ACC112 (cell line): Measurements from ENCODE around the gene S100A14.

Source experiments
- H2AFZ ChIP-seq: fragments of 200-600 bp; sonication (generic); one replicate; pipeline ENCODE4 v1.6.0; 2017; ENCODE audit warnings: antibody characterized with exemption, low read length; ENCODE audit not compliant: unreplicated experiment
- H3K27ac ChIP-seq: fragments of 200-600 bp; sonication (generic); 2 replicates; pipeline ENCODE4 v1.5.1; 2014; ENCODE audit warnings: low read depth, mild to moderate bottlenecking, antibody characterized with exemption, low read length, moderate library complexity
- H3K27me3 ChIP-seq: fragments of 200-600 bp; sonication (generic); 2 replicates; pipeline ENCODE4 v1.6.1; 2014; ENCODE audit warnings: mild to moderate bottlenecking, antibody characterized with exemption, low read length, moderate library complexity, mixed read lengths; ENCODE audit not compliant: insufficient read depth
- H3K36me3 ChIP-seq: fragments of 200-600 bp; sonication (generic); 2 replicates; pipeline ENCODE4 v1.6.1; 2016; ENCODE audit warnings: mild to moderate bottlenecking, antibody characterized with exemption, low read length, moderate library complexity, mixed read lengths; ENCODE audit not compliant: insufficient read depth
- H3K4me1 ChIP-seq: fragments of 200-600 bp; sonication (generic); one replicate; pipeline ENCODE4 v1.6.1; 2016; ENCODE audit warnings: low read length, mixed read lengths; ENCODE audit not compliant: insufficient read depth, unreplicated experiment, control insufficient read depth
- H3K4me3 ChIP-seq: fragments of 200-600 bp; sonication (generic); 2 replicates; pipeline ENCODE4 v1.5.1; 2014; ENCODE audit warnings: mild to moderate bottlenecking, low read depth, low read length
- H3K79me2 ChIP-seq: fragments of 200-600 bp; sonication (generic); one replicate; pipeline ENCODE4 v1.6.0; 2016; ENCODE audit warnings: low read length; ENCODE audit not compliant: control insufficient read depth, unreplicated experiment, insufficient read depth

The S100A14 gene

DNA sequence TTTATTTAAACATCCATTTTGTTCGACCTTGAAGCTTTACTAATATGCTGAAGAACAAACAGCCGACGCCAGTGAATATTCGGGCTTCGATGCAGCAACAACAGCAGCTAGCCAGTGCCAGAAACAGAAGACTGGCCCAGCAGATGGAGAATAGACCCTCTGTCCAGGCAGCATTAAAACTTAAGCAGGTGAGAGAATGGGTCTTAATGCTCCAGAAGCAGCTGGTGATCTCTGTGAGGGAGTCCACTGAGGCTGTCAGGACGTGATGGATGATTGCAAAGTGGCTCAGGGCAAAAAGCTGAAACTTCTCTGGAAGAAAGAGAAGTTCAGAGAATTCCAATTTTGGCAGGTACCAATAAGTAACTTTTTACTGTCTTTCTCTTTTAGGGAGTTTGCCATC is 22.1 kb upstream of the S100A14 start:
- H3K4me3 ChIP-seq = no peak overlapping the region

DNA sequence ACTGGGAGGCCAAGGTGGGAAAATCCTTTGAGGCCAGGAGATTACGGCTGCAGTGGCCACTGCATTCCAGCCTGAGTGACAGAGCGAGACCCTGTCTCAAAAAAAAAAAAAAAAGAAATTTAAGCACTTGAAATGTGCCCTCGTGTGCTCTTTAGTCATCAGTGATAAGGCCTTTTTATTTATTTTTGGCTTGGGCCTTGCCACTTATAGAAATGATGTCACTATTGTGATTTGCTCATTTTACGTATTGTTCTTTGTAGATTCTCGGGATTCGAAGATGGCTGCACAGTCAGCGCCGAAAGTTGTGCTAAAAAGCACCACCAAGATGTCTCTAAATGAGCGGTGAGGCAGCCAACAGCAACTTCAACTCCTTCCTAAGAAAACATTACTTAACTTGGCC is 20.2 kb upstream of the S100A14 start:
- Histone ChIP-seq H3K4me1 (peaks cover 17% of the 10 kb centered on the region), H3K36me3 (peaks cover 47% of the 10 kb centered on the region), H3K4me3 (peak overlapping the region; percentile 94; the same call in 1 of the 2 replicates), H3K79me2 (peaks cover 46% of the 10 kb centered on the region), H3K27me3 (no peaks in the 10 kb centered on the region), H3K27ac (no peak overlapping the region; the same call in 1 of the 2 replicates), H2AFZ (no peak overlapping the region)

More for the DNA sequence above, 22.1 kb upstream of the S100A14 start:
- Histone ChIP-seq H2AFZ (no peak overlapping the region), H3K79me2 (peaks cover 53% of the 10 kb centered on the region), H3K36me3 (peaks cover 53% of the 10 kb centered on the region), H3K27me3 (no peaks in the 10 kb centered on the region), H3K27ac (no peak overlapping the region), H3K4me1 (peaks cover 14% of the 10 kb centered on the region)

DNA sequence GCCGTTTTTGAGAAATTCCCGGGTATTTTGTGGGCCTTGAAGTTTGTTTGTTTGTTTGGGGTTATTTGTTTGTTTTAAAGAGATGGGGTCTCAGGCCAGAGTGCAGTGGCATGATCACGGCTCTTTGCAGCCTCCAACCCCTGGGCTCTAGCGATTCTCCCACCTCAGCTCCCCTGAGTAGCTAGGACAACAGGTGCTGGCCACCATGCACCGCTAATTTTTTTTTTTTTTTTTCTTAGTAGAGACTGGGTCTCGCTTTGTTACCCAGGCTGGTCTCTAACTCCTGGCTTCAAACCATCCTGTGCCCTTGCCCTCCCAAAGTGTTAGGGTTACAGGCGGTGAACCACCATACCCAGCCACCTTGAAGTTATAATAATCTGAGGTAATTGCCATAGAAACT is 19.7 kb upstream of the S100A14 start:
- Histone ChIP-seq H3K27ac (no peak overlapping the region), H3K79me2 (peaks cover 46% of the 10 kb centered on the region), H2AFZ (no peak overlapping the region), H3K4me1 (peaks cover 17% of the 10 kb centered on the region), H3K36me3 (peaks cover 42% of the 10 kb centered on the region), H3K27me3 (no peaks in the 10 kb centered on the region), H3K4me3 (peak overlapping the region; percentile 94)

DNA sequence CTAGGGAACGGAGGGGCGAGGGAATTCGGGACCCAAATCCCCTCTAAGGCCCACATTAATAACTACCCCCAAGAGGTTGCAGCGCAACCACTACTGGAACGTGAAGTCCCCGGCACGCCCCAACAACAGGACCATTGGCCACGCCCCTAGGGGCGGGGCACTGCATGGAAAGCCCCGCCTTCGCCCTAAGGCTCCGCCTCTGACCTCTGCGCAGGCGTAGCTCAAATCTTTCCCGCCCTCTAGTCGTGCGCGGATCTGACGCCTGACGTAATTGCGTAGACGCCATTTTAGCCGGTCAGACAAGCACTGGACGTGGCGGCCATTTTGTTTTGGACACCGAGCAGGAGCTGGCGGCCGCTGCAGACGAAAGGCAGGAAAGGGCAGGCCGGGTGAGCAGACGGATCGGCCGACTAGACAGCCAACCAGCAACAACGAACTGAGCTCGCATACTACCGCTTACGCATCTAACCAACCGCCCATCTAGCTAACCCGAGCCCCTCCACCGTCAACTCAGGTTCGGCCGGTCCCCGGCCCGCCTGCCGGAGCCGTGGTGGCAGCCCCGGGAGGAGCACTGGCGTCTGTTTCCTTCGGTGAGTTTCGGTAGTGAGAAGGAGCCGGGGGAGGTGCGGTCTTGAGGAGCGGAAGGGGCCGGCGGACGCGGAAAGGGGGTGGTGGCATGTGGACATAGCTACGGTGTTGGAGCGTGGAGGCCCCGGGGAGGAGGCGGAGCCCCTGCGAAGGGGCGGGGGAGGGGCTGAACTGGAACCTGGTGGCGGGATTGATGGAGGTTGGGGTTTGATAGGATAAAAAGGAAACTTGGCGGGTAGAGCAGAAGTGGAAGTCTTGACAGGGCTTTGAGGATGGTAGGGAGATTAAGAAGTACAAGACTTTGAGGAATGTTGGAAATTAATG is 17.9 kb upstream of the S100A14 start, which contains the start of gene CHTOP:
CHTOP (plus strand) TSS at position 313 of the 912 bp plus-strand sequence. CDS start 2,523 bp downstream, outside the sequence.
- Histone ChIP-seq H3K4me1 (peaks cover 17% of the 10 kb centered on the region), H3K36me3 (peaks cover 32% of the 10 kb centered on the region), H3K27me3 (no peaks in the 10 kb centered on the region), H3K27ac (peak within 1 kb of the TSS; percentile 100), H2AFZ (peak within 1 kb of the TSS; percentile 93), H3K79me2 (peaks cover 40% of the 10 kb centered on the region), H3K4me3 (peak within 1 kb of the TSS; percentile 94)

DNA sequence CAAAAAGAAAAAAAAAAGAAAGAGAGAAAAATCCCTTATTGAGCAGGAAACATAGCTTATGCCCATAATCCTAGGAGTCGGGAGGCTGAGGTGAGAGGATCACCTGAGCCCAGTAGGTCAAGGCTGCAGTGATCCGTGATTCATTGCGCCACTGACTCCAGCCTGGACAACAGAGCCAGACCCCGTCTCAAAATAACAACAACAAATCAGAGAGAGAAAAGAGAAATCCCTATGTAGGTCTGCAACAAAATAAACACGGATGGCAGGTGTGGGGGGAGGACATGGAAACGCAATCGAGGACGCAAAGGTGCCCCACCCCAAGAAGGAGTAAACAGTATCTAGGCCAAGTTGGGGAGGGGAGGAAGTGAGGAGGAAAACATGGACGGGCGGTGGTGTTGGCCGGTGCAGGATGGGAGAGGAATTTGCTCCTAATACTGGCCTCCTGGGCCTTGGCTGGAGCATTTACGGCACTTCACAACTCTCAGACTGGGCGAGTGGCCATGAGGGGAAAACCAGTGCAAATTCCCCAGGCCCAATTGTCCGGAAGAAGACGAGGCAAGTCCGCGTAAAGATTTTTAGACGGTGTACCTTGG is 17.1 kb upstream of the S100A14 start:
- Histone ChIP-seq H2AFZ (peak overlapping the region; percentile 34), H3K36me3 (peaks cover 28% of the 10 kb centered on the region), H3K79me2 (peaks cover 38% of the 10 kb centered on the region), H3K27ac (peak overlapping the region; percentile 100), H3K4me3 (peak overlapping the region; percentile 94), H3K27me3 (no peaks in the 10 kb centered on the region), H3K4me1 (peaks cover 17% of the 10 kb centered on the region)

DNA sequence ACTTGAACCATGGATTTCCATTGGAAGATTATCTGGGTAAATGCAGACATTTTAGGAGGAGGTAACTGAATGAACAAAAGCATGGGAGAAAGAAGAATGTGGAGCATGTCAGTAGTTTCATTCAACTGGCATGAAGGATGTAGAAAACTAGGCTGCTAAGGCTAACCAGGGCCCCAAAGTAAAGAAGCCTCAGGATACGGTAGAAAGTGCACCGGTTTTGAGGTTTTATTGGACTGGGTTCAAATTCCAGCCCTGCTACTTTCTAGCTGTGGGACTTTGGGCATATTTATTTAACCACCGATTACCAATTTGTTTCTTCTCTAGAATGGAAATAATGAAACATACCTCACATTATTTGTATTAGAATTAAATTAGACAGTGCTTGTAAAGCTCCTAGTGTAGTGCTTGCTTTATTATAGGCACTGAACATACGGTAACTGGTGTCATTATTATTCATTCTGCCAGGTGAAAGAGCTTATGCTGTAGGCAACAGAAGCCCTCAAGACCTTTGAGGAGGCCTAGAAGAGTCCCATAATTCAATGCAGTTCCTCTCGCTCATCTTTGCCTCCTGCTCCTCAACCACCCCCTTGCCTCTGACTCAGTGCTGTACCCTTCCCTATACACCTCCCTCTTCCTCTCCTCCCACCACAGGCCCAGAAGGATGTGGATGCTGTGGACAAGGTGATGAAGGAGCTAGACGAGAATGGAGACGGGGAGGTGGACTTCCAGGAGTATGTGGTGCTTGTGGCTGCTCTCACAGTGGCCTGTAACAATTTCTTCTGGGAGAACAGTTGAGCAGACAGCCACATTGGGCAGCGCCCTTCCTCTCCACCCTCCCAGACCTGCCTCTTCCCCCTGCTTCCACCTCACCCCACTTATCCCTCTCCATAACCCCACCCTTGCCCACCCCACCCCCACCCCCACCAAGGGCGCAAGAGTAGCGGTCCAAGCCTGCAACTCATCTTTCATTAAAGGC is 15.2 kb upstream of the S100A14 start:
- no peak overlapping the region for H2AFZ ChIP-seq
- H3K27ac ChIP-seq = no peak overlapping the region
- H3K4me3 ChIP-seq = no peak overlapping the region
- peaks cover 26% of the 10 kb centered on the region for H3K79me2 ChIP-seq
- H3K4me1 ChIP-seq = peaks cover 20% of the 10 kb centered on the region
- H3K36me3 ChIP-seq = peaks cover 10% of the 10 kb centered on the region
- no peaks in the 10 kb centered on the region for H3K27me3 ChIP-seq

DNA sequence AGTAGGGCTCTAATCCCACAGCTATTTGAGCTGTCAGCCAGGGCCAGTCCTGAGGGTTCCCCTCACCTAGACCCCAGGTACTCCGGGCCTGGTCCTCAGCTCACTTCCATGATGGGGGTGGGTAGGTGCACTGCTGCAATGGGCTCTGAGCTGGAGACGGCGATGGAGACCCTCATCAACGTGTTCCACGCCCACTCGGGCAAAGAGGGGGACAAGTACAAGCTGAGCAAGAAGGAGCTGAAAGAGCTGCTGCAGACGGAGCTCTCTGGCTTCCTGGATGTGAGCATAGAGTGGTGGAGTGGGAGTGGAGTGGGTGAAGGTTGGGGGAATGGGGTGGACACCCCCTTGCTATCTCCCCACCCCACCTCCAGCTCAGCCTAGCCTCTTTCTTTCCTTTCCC is 14.3 kb upstream of the S100A14 start:
- Histone ChIP-seq H2AFZ (no peak overlapping the region), H3K4me1 (peaks cover 20% of the 10 kb centered on the region), H3K27ac (no peak overlapping the region), H3K4me3 (no peak overlapping the region), H3K79me2 (peaks cover 25% of the 10 kb centered on the region), H3K36me3 (0 out of 2 replicates have a peak, but pooled peaks cover 3% of the 10 kb centered on the region), H3K27me3 (no peaks in the 10 kb centered on the region)

DNA sequence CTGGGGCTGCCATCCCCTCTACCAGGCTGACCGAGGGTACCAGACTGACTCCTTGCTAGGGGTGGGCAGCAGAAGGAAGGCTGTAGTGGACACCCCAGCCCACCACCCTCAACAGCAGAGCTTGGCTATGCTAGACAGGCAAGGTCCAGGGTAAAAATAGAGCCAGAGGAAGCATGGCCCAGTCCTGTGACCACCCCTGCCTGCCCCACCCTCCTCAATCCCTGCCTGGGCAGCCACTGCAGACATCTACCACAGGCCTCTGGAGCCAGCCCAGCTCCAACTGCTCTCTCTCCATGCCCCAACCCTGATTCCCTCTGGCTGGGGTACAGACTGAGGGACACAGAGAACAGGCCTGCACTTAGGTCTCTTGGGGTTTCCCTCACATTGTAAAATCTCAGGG is 13.8 kb upstream of the S100A14 start:
- Histone ChIP-seq H3K4me1 (peaks cover 22% of the 10 kb centered on the region), H3K36me3 (0 out of 2 replicates have a peak, but pooled peaks cover 3% of the 10 kb centered on the region), H3K27me3 (no peaks in the 10 kb centered on the region), H2AFZ (no peak overlapping the region), H3K4me3 (no peak overlapping the region), H3K27ac (no peak overlapping the region), H3K79me2 (peaks cover 25% of the 10 kb centered on the region)

DNA sequence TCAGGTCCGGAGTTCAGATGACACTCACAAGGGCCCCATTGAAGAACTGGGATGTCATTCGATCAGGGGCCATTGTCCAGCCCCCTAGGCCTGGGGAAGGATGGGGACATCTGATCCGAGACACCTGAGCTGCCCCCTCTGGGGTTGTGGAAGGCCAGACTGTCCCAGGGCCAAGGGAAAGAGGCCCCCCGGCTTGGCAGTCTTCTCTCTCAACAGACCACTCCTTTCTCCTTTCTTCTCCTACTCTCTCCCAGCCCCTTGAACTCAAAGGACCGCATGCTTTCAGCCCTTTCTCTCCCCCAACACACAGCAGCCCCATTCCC is 13.2 kb upstream of the S100A14 start:
- H3K36me3 ChIP-seq = 0 out of 2 replicates have a peak, but pooled peaks cover 3% of the 10 kb centered on the region
- H3K27me3 ChIP-seq = no peaks in the 10 kb centered on the region
- peaks cover 22% of the 10 kb centered on the region for H3K79me2 ChIP-seq
- H3K4me3 ChIP-seq = no peak overlapping the region
- no peak overlapping the region for H2AFZ ChIP-seq
- no peak overlapping the region for H3K27ac ChIP-seq
- H3K4me1 ChIP-seq = peaks cover 22% of the 10 kb centered on the region
